BE2C (cell line): ENCODE measurements around the gene HCN2.

Experiments used
- DNase-seq: peaks from one replicate; pipeline ENCODE4 v3.0.0-alpha.2; 2020
- H3K27me3 ChIP-seq: fragments of 250-450 bp; sonication (Bioruptor Pico); 2 replicates; pipeline ENCODE4 v1.5.1; 2020; ENCODE audit warnings: mild to moderate bottlenecking
- H3K36me3 ChIP-seq: fragments of 250-450 bp; sonication (Bioruptor Pico); 2 replicates; pipeline ENCODE4 v1.5.1; 2020; ENCODE audit warnings: mild to moderate bottlenecking
- H3K4me1 ChIP-seq: fragments of 250-450 bp; sonication (Bioruptor Pico); 2 replicates; pipeline ENCODE4 v1.5.1; 2020
- H3K4me3 ChIP-seq: 2 replicates; pipeline ENCODE4 v1.5.1; 2011; ENCODE audit warnings: low read depth, low read length
- H3K9me3 ChIP-seq: fragments of 250-450 bp; sonication (Bioruptor Pico); 2 replicates; pipeline ENCODE4 v1.5.1; 2020
- TF ChIP-seq, protein P1 (sequence below): IDR thresholded peaks from 2 replicates; pipeline ENCODE4 v1.5.1; 2012; ENCODE audit warnings: mild to moderate bottlenecking, low read depth, low read length

HCN2 gene

DNA sequence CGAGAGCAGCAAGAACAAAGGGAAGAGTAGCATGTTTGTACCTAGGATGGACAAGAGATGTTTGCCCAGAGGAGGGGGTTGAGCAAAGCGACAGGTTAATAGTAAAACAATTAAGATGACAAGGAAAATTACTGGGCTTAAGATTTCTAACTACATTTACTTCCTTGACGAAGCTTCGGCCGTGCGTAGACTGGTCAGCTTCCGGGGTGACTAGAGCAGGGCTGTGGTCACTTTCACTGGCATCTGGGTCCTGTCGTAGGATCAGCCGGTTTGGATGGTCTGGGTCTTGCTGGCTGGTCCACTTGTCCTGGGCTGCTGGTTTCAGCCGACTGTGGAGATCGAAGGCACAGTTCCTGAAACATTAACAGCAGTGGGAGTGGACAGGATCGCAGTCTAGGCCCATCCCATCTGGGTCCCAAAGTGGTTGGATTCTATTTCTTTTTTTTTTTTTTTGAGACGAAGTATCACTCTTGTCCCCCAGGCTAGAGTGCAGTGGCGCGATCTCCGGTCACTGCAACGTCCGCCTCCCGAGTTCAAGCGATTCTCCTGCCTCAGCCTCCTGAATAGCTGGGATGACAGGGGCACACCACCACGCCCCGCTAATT is 22.3 kb upstream of the HCN2 start:
- TF ChIP-seq, protein P1, sequence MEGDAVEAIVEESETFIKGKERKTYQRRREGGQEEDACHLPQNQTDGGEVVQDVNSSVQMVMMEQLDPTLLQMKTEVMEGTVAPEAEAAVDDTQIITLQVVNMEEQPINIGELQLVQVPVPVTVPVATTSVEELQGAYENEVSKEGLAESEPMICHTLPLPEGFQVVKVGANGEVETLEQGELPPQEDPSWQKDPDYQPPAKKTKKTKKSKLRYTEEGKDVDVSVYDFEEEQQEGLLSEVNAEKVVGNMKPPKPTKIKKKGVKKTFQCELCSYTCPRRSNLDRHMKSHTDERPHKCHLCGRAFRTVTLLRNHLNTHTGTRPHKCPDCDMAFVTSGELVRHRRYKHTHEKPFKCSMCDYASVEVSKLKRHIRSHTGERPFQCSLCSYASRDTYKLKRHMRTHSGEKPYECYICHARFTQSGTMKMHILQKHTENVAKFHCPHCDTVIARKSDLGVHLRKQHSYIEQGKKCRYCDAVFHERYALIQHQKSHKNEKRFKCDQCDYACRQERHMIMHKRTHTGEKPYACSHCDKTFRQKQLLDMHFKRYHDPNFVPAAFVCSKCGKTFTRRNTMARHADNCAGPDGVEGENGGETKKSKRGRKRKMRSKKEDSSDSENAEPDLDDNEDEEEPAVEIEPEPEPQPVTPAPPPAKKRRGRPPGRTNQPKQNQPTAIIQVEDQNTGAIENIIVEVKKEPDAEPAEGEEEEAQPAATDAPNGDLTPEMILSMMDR: no peak
- Histone ChIP-seq H3K36me3 (no peaks in the 10 kb centered on the region), H3K4me1 (peaks cover 8% of the 10 kb centered on the region; the same call in 1 of the 2 replicates), H3K9me3 (no peaks in the 10 kb centered on the region), H3K27me3 (no peaks in the 10 kb centered on the region), H3K4me3 (no peak overlapping the region)
- DNase-seq: no peak

DNA sequence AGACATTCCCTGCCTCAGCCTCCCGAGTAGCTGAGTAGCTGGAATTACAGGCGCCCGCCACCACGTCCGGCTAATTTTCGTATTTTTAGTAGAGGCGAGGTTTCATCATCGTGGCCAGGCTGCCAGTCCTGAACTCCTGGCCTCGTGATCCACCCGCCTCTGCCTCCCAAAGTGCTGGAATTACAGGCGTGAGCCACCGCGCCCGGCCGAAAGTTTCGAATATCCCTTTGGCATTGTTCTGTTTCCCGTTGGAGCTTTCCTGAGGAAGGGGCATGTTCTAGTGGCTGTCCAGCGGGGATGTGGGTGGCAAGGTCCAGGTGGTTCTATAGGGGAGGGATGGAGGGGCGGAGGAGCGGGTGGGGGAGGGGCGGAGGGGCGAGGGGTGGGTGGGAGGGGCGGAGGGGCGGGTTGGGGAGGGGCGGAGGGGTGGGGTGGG is 19.4 kb upstream of the HCN2 start:
- no peaks in the 10 kb centered on the region for H3K9me3 ChIP-seq
- peaks cover 8% of the 10 kb centered on the region; the same call in 1 of the 2 replicates for H3K4me1 ChIP-seq
- H3K4me3 ChIP-seq: no peak overlapping the region
- TF ChIP-seq, protein P1: no peak
- no peaks in the 10 kb centered on the region for H3K27me3 ChIP-seq
- DNase-seq: no peak
- H3K36me3 ChIP-seq: no peaks in the 10 kb centered on the region; the same call in 1 of the 2 replicates

DNA sequence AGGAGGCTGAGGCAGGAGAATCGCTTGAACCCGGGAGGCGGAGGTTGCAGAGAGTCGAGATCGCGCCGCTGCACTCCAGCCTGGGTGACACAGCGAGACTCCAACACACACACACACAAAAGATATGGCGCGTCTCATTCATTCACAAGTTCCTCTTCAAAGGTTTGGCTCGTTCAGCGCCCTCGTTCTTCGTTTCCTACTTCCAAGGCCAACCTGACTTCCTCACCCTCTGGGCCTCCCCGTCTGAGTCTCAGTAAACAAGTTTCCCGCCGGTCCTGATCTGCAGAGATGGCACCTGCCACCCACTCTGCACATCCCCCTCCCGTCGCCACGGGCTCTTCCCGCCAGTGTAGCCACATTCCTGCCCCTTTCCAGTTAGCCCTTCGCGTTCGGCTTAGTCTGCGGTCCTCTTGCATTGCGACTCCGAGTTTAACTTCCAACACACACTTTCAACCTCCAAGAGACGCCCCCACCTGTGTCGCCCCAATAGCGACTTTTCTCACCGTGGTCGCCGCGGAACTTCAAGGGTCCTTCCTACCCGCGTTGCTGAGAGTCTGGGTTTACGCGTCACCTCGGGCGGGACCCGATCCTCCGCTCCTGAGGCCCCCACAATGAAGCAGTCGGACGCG is 18.6 kb upstream of the HCN2 start:
- Histone ChIP-seq H3K4me3 (peak overlapping the region; percentile 53), H3K36me3 (no peaks in the 10 kb centered on the region; the same call in 1 of the 2 replicates), H3K9me3 (no peaks in the 10 kb centered on the region), H3K4me1 (peaks cover 11% of the 10 kb centered on the region), H3K27me3 (no peaks in the 10 kb centered on the region)
- TF ChIP-seq, protein P1: no peak
- DNase-seq: peak; percentile 41

DNA sequence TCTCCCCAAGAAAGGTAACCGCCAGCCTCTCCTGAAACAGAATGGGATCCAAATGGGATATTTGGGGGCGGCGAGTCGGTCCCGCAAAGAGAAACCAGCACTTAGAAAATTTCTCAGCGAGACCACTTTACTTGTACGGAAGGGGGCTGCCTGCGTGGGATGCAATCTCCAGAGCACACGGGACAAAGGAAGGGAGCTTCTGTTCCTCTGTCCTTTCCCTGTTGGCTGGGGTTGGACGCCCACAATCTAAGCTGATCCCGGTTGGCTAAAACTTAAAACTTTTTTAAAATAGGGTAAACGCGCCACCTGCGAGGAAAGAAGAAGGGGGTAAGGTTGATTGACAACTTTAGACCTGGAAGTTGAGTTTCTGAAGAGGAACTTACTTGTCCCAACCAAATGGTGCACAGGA is 18.1 kb upstream of the HCN2 start:
- Histone ChIP-seq H3K36me3 (peaks cover 4% of the 10 kb centered on the region), H3K27me3 (no peaks in the 10 kb centered on the region), H3K9me3 (no peaks in the 10 kb centered on the region), H3K4me1 (peaks cover 15% of the 10 kb centered on the region), H3K4me3 (peak overlapping the region; percentile 53)
- TF ChIP-seq, protein P1: no peak
- no peak for DNase-seq

DNA sequence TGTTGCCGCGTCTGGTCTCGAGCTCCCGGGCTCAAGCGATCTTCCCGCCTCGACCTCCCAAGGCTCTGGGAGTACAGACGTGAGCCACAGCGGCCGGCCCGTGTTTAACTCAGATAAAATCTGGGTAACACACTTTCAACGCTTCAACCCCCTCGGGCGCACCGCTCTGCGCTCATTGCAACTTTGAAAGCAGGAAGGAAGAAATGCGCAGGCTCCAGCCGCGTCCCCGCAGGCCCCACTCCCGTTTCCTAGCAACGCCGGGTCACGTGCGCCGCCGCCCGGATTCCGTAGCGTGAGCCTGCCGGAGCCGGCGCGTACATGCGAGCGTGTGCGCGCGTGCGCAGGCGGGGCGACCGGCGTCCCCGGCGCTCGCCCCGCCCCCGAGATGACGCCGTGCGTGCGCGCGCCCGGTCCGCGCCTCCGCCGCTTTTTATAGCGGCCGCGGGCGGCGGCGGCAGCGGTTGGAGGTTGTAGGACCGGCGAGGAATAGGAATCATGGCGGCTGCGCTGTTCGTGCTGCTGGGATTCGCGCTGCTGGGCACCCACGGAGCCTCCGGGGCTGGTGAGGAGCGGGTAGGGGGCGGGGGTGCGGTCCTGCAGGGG is 17.4 kb upstream of the HCN2 start, which contains the start of gene BSG:
TSS of gene BSG (plus strand) at position 457 of the 603 bp plus-strand sequence. CDS start at position 496, 39 bp downstream.
- no peaks in the 10 kb centered on the region for H3K27me3 ChIP-seq
- H3K36me3 ChIP-seq: peaks cover 7% of the 10 kb centered on the region
- DNase-seq: peak; percentile 99
- peaks cover 15% of the 10 kb centered on the region for H3K4me1 ChIP-seq
- peak within 1 kb of the TSS; percentile 99 for H3K4me3 ChIP-seq
- H3K9me3 ChIP-seq: no peaks in the 10 kb centered on the region
- TF ChIP-seq, protein P1: no peak
